ENCODE results near the gene CDYL. TPM values are rescaled to one million over a fixed set of nuclear protein-coding genes. Genes with fewer than 3 reads are reported as not detected.

CDYL gene
- total RNA-seq, 1 donor from 2014 or later: 104 TPM

DNA sequence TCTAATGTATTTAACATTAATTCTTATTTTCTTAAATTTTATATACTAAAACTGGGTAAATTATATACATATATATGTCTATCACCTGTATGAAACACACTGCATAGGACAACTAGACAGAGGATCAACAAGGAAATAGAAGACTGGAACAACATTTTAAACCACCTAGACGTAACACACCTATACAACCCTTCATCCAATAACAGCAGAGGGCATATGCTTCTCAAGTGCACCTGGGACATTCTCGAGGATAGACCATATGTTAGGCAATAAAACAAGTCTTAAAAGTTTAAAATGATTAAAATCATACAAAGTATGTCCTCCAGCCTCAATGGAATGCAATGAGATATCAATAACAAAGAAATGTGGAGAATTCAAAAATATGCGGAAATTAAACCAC, 182.4 kb downstream of the CDYL start:
- peaks cover 28% of the 10 kb centered on the region for H3K36me3 Mint-ChIP-seq
- peaks cover 5% of the 10 kb centered on the region for H3K4me1 Mint-ChIP-seq
- H3K27ac Mint-ChIP-seq: no peak overlapping the region
- H3K4me3 Mint-ChIP-seq: no peak overlapping the region
- no peak for TF ChIP-seq CTCF (IDR thresholded peaks at IDR 0.05; ENCODE audit: unreplicated experiment)
- H3K9me3 Mint-ChIP-seq: peaks cover 22% of the 10 kb centered on the region
- no peaks in the 10 kb centered on the region for H3K27me3 Mint-ChIP-seq (ENCODE audit: low read depth)
- DNase-seq (ENCODE audit: low spot score in 2 of 2, unreplicated experiment in 2 of 2): no peak

DNA sequence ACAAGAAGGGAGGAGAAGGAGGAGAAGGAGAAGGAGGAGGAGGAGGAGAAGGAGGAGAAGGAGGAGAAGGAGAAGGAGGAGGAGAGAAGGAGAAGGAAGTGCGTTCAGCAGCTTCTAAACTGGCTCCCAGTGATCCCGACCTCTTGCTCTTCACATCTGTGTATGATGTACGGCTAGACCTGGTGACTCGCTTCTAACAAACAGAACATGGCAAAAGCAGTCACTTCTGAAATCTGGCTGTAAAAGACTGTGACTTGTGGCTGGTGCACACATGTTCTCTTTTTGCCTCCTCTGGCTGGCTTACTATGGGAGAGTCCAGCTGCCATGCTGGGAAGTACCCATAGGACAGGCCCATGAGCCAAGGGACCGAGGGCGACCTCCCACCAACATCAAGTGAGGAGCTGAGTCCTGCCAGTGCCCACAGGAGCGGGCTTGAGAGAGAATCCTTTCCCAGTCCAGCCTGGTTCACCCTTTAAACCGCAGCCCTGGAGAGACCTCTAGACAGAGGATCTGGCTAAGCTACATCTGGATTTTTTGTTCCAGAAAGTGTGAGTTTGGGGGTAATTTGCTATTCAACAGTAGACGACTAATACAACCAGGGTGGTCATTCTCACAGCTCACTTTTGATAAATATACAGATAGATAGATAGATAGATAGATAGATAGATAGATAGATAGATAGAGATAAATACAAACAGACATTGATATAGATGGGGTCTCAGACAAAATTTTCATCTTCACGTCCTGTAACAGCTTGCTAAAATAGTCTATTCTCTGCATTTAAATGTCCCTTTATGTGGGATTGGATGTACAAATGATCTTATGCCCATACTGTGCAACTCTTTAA, 185.3 kb downstream of the CDYL start:
- DNase-seq (ENCODE audit: low spot score in 2 of 2, unreplicated experiment in 2 of 2): peak in 1 of 2 experiments; percentile 31
- no peak for TF ChIP-seq CTCF (IDR thresholded peaks at IDR 0.05; ENCODE audit: unreplicated experiment)
- H3K27me3 Mint-ChIP-seq (ENCODE audit: low read depth): no peaks in the 10 kb centered on the region
- H3K4me3 Mint-ChIP-seq: no peak overlapping the region
- peaks cover 22% of the 10 kb centered on the region for H3K9me3 Mint-ChIP-seq
- H3K36me3 Mint-ChIP-seq: peaks cover 9% of the 10 kb centered on the region
- H3K27ac Mint-ChIP-seq: no peak overlapping the region
- H3K4me1 Mint-ChIP-seq: peaks cover 21% of the 10 kb centered on the region

DNA sequence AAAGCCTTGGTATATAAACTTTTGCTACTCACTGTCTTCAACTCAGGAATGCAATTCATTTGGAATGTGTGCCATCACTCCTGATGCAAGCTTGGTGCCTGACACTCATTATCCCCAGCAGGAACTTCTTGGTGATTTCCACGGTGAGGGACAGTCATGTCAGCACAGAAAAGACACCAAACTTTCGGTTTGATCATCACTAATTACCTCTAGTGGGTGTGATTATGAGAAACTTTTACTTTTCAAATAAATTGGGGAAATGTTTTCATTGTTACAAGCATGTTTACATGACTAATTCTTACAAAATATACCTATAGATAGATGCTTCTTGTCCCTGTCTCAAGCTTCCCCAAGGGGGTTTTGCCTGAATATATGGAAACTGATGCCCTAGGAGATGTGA, 186.7 kb downstream of the CDYL start:
- Mint-ChIP-seq H3K4me3 (no peak overlapping the region), H3K27me3 (ENCODE audit: low read depth) (no peaks in the 10 kb centered on the region), H3K27ac (no peak overlapping the region), H3K4me1 (peaks cover 21% of the 10 kb centered on the region), H3K9me3 (peaks cover 22% of the 10 kb centered on the region), H3K36me3 (peaks cover 5% of the 10 kb centered on the region)
- TF ChIP-seq CTCF (IDR thresholded peaks at IDR 0.05; ENCODE audit: unreplicated experiment): no peak
- DNase-seq (ENCODE audit: low spot score in 2 of 2, unreplicated experiment in 2 of 2): no peak

- no peak overlapping the region for H3K27ac Mint-ChIP-seq
- no peak overlapping the region for H3K4me3 Mint-ChIP-seq
- peak in 1 of 2 experiments; percentile 29 for DNase-seq (ENCODE audit: low spot score in 2 of 2, unreplicated experiment in 2 of 2)
- no peaks in the 10 kb centered on the region for H3K27me3 Mint-ChIP-seq (ENCODE audit: low read depth)
- peaks cover 23% of the 10 kb centered on the region for H3K4me1 Mint-ChIP-seq
- H3K9me3 Mint-ChIP-seq: peaks cover 11% of the 10 kb centered on the region
- TF ChIP-seq CTCF (IDR thresholded peaks at IDR 0.05; ENCODE audit: unreplicated experiment): no peak
- no peaks in the 10 kb centered on the region for H3K36me3 Mint-ChIP-seq
These were observed 188.7 kb downstream of the CDYL start for GRCh38 chr6:4964675-4965561.

- Mint-ChIP-seq H3K4me3 (no peak overlapping the region), H3K36me3 (no peaks in the 10 kb centered on the region), H3K27me3 (ENCODE audit: low read depth) (no peaks in the 10 kb centered on the region), H3K9me3 (peaks cover 5% of the 10 kb centered on the region), H3K27ac (no peak overlapping the region), H3K4me1 (peaks cover 32% of the 10 kb centered on the region)
- no peak for TF ChIP-seq CTCF (IDR thresholded peaks at IDR 0.05; ENCODE audit: unreplicated experiment)
- peak in 1 of 2 experiments; percentile 34 for DNase-seq (ENCODE audit: low spot score in 2 of 2, unreplicated experiment in 2 of 2)
These were observed 189.6 kb downstream of the CDYL start for GRCh38 chr6:4965562-4966389.
